Panc1 (cell line): ENCODE measurements around the gene TNFAIP8L3. TPM values are rescaled to one million over a fixed set of nuclear protein-coding genes. Genes with fewer than 3 reads are reported as not detected.

ENCODE experiments used
- ATAC-seq: fragments of 200-7000 bp; cut with Tn5 transposase; 2 replicates; pipeline ENCODE4 v1.9.1; 2020; ENCODE audit warnings: mild to moderate bottlenecking, moderate library complexity
- BruUV-seq: library from RNA; stranded (reverse); fragments of 400-500 nt; replicated peaks from 2 replicates; lab custom pipeline; 2021; lab: Mats Ljungman, UMichigan
- CTCF ChIA-PET: fragments of 300-600 bp; sonication (Branson Sonifier 250); formaldehyde crosslinking; loops from one replicate; lab custom pipeline; 2022; ENCODE audit warnings: antibody characterized with exemption; lab: Charles Lee
- POLR2A ChIA-PET: fragments of 300-600 bp; sonication (Branson Sonifier 250); formaldehyde crosslinking; loops from one replicate; lab custom pipeline; 2022; ENCODE audit warnings: antibody characterized with exemption; lab: Charles Lee
- DNase-seq: peaks from one replicate; pipeline ENCODE4 v3.0.0-alpha.2; 2010; ENCODE audit warnings: low read depth, low spot score
- H3K27ac ChIP-seq: 2 replicates; pipeline ENCODE4 v1.5.1; 2011; ENCODE audit warnings: mild to moderate bottlenecking, low read length, inconsistent platforms
- H3K27me3 ChIP-seq: fragments of 200-500 bp; sonication (Bioruptor generic); 2 replicates; pipeline ENCODE4 v1.6.0; 2014; ENCODE audit warnings: low read length, inconsistent platforms; ENCODE audit not compliant: control insufficient read depth, insufficient read depth
- H3K36me3 ChIP-seq: fragments of 200-500 bp; sonication (Bioruptor generic); 2 replicates; pipeline ENCODE4 v1.5.1; 2014; ENCODE audit warnings: inconsistent platforms, mild to moderate bottlenecking, low read length, moderate library complexity; ENCODE audit not compliant: control insufficient read depth, insufficient read depth
- H3K4me1 ChIP-seq: 2 replicates; pipeline ENCODE4 v1.5.1; 2011; ENCODE audit warnings: inconsistent platforms, mild to moderate bottlenecking, low read length, moderate library complexity; ENCODE audit not compliant: control insufficient read depth, insufficient read depth
- H3K4me3 ChIP-seq, 2 experiments: 2 replicates each; pipeline ENCODE4 v1.5.1; 2011 to 2012; ENCODE audit warnings: low read depth in 2 of 2, low read length in 2 of 2, mild to moderate bottlenecking in 2 of 2, inconsistent platforms in 1 of 2, moderate library complexity in 1 of 2
- H3K9me3 ChIP-seq: fragments of 200-500 bp; sonication (Bioruptor generic); 2 replicates; pipeline ENCODE4 v1.5.1; 2014; ENCODE audit warnings: low read depth, mild to moderate bottlenecking, inconsistent platforms, low read length, moderate library complexity; ENCODE audit not compliant: control insufficient read depth, insufficient read depth
- POLR2AphosphoS5 ChIP-seq: IDR thresholded peaks from 2 replicates; pipeline ENCODE4 v1.6.1; 2012; ENCODE audit warnings: mild to moderate bottlenecking, low read depth, low read length, moderate library complexity
- SIN3A ChIP-seq: IDR thresholded peaks from 2 replicates; pipeline ENCODE4 v1.6.1; 2012; ENCODE audit warnings: low read depth, mild to moderate bottlenecking, low read length, moderate library complexity, borderline replicate concordance; ENCODE audit not compliant: insufficient read depth
- TCF7L2 ChIP-seq: IDR thresholded peaks from 2 replicates; pipeline ENCODE4 v1.6.1; 2011; ENCODE audit warnings: mild to moderate bottlenecking, low read depth, low read length, inconsistent platforms
- in situ Hi-C: cut with HindIII; loops from 2 replicates; pipeline ENCODE4 v1.10.0; 2016; ENCODE audit warnings: low sequenced_read_pairs, low pct_unique_long_range_greater_than_20kb
- intact Hi-C: fragments of 100-400 bp; cut with micrococcal nuclease; formaldehyde crosslinking; loops from one replicate; pipeline ENCODE4 v1.10.0; 2022; ENCODE audit not compliant: unreplicated experiment
- total RNA-seq: library from RNA; stranded (reverse); gene quantifications from one replicate; pipeline ENCODE4 v1.2.1, GENCODE V29; 2021; ENCODE audit not compliant: unreplicated experiment
- TF ChIP-seq, protein P1 (sequence below): fragments of 450-650 bp; IDR thresholded peaks from 2 replicates; pipeline ENCODE4 v1.5.1; 2017; ENCODE audit warnings: mild to moderate bottlenecking
- TF ChIP-seq, protein P2 (sequence below), 2 experiments: IDR thresholded peaks; 2 replicates each; pipeline ENCODE4 v1.6.1; 2011 to 2012; ENCODE audit warnings: low read depth in 2 of 2, control low read depth in 1 of 2, low read length in 1 of 2, mild to moderate bottlenecking in 1 of 2, moderate library complexity in 1 of 2; ENCODE audit not compliant: insufficient read depth in 1 of 2

TNFAIP8L3 gene
- total RNA-seq, 1 experiment from 2014 or later, result 1.0 TPM

DNA sequence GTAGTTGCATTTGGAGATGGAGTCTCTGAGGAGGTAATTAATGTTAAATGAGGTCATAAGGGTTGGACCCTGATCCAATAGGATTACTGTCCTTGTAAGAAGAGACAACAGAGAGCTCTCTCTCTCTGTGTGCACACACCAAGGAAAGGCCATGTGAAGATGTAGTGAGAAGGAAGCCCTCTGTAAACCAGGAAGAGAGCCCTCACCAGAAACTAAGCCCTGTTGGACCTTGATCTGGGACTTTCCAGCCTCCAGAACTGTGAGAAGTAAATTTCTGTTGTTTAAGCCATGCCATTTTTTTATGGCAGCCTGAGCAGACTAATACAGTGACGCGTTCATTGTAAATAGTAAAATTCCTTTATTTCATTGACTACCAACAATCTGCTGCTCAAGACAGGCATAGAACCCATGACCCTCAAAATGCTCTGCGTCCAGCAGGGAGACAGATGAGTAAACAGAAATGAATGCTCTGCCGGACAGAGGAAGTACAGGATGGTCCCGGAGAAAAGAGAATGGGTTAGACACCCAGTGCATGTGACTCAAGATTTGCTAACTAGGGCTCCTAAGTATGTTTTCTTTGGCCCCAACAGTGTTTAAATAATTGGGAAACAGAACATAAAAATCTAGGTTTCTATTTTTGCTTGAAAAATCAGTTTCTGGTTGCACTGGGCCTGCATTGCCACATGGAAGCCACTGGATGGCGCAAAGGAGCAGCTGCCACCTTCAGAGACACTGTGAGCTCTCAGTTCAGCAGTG is 37.9 kb upstream of the TNFAIP8L3 start:
- no TSS peak for BruUV-seq
- Histone ChIP-seq H3K9me3 (no peaks in the 10 kb centered on the region), H3K4me3 (no peak overlapping the region), H3K4me1 (no peaks in the 10 kb centered on the region), H3K27me3 (no peaks in the 10 kb centered on the region), H3K27ac (no peak overlapping the region), H3K36me3 (no peaks in the 10 kb centered on the region)
- intact Hi-C loops (no loop called here), in situ Hi-C loops (no loop called here)
- ATAC-seq (peak; percentile 75), DNase-seq (peak; percentile 58)
- CTCF ChIA-PET, result interaction anchor here (0.9 to 1.1 kb wide), 2 partner anchors 12 to 15 kb away, joined by 3 to 4 read pairs; no protein-coding TSS in a partner anchor
- TF ChIP-seq, protein P1, sequence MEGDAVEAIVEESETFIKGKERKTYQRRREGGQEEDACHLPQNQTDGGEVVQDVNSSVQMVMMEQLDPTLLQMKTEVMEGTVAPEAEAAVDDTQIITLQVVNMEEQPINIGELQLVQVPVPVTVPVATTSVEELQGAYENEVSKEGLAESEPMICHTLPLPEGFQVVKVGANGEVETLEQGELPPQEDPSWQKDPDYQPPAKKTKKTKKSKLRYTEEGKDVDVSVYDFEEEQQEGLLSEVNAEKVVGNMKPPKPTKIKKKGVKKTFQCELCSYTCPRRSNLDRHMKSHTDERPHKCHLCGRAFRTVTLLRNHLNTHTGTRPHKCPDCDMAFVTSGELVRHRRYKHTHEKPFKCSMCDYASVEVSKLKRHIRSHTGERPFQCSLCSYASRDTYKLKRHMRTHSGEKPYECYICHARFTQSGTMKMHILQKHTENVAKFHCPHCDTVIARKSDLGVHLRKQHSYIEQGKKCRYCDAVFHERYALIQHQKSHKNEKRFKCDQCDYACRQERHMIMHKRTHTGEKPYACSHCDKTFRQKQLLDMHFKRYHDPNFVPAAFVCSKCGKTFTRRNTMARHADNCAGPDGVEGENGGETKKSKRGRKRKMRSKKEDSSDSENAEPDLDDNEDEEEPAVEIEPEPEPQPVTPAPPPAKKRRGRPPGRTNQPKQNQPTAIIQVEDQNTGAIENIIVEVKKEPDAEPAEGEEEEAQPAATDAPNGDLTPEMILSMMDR, result peak; percentile 93
- TF ChIP-seq POLR2AphosphoS5, result no peak
- TF ChIP-seq, protein P2, sequence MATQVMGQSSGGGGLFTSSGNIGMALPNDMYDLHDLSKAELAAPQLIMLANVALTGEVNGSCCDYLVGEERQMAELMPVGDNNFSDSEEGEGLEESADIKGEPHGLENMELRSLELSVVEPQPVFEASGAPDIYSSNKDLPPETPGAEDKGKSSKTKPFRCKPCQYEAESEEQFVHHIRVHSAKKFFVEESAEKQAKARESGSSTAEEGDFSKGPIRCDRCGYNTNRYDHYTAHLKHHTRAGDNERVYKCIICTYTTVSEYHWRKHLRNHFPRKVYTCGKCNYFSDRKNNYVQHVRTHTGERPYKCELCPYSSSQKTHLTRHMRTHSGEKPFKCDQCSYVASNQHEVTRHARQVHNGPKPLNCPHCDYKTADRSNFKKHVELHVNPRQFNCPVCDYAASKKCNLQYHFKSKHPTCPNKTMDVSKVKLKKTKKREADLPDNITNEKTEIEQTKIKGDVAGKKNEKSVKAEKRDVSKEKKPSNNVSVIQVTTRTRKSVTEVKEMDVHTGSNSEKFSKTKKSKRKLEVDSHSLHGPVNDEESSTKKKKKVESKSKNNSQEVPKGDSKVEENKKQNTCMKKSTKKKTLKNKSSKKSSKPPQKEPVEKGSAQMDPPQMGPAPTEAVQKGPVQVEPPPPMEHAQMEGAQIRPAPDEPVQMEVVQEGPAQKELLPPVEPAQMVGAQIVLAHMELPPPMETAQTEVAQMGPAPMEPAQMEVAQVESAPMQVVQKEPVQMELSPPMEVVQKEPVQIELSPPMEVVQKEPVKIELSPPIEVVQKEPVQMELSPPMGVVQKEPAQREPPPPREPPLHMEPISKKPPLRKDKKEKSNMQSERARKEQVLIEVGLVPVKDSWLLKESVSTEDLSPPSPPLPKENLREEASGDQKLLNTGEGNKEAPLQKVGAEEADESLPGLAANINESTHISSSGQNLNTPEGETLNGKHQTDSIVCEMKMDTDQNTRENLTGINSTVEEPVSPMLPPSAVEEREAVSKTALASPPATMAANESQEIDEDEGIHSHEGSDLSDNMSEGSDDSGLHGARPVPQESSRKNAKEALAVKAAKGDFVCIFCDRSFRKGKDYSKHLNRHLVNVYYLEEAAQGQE (IDR thresholded peaks at IDR 0.05; ENCODE audit: insufficient read depth in 1 of 2, low read depth in 2 of 2, low read length in 1 of 2), result no peak
- no peak for TF ChIP-seq TCF7L2
- no peak for TF ChIP-seq SIN3A
- POLR2A ChIA-PET, result no interaction called here

DNA sequence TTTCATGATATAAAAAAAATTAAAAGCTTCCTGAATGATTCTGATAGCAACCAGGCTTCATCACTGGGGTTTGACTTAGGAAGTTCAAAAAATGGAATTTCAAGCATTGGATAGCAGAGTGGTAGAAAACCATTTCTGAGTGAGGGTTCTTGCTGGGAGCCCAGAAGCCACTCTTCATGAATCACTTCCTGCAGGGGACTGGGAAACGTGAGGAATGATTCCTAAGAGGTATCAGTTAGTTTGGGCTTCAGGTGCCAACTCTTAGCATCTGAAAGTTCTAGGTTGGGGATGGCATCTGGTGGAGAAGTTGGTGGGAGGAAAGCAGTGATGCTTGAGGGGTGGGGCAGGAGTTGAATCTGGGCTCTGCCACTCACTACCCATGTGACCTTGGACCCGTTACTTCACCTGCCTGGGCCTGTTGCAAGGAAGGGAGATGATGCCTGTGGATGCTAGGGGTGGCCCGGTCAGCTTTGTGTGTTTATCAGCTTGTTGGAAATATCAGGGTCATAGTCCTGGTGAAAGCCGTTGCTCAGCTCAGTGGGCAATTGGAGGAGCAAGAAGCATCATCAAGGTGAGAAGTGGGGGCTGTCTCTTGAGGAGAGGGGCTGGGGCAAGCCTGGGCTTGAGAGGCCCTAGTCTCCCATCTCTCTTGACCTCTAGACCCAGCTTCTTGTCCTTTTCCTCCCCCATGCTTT is 37.0 kb upstream of the TNFAIP8L3 start:
- ChIA-PET POLR2A (no interaction called here), CTCF (no interaction called here)
- no peak for TF ChIP-seq SIN3A
- no peak for TF ChIP-seq TCF7L2
- no peak for TF ChIP-seq POLR2AphosphoS5
- TF ChIP-seq, protein P2 (IDR thresholded peaks at IDR 0.05; ENCODE audit: insufficient read depth in 1 of 2, low read depth in 2 of 2, low read length in 1 of 2), result no peak
- TF ChIP-seq, protein P1, result no peak
- H3K4me1 ChIP-seq, result no peaks in the 10 kb centered on the region
- no peak overlapping the region for H3K27ac ChIP-seq
- H3K27me3 ChIP-seq, result no peaks in the 10 kb centered on the region
- H3K4me3 ChIP-seq, result no peak overlapping the region
- no peaks in the 10 kb centered on the region for H3K9me3 ChIP-seq
- intact Hi-C loops (no loop called here), in situ Hi-C loops (no loop called here)
- H3K36me3 ChIP-seq, result no peaks in the 10 kb centered on the region
- no TSS peak for BruUV-seq
- no peak for DNase-seq
- ATAC-seq, result no peak
